ENCODE results near the gene FCMR. TPM values are rescaled to one million over a fixed set of nuclear protein-coding genes. Genes with fewer than 3 reads are reported as not detected.

FCMR gene
- total RNA-seq, 1 donor from 2014 or later, result 8.4 TPM

GRCh38 chr1:206952171-206952570 lies 30.4 kb upstream of the FCMR start:
- Mint-ChIP-seq H3K4me1 (ENCODE audit: unreplicated experiment) (no peaks in the 10 kb centered on the region), H3K27me3 (ENCODE audit: unreplicated experiment) (peaks cover 8% of the 10 kb centered on the region), H3K4me3 (ENCODE audit: unreplicated experiment) (no peak overlapping the region), H3K9me3 (ENCODE audit: unreplicated experiment) (no peaks in the 10 kb centered on the region), H3K27ac (ENCODE audit: unreplicated experiment) (no peak overlapping the region), H3K36me3 (ENCODE audit: low read depth, unreplicated experiment) (no peaks in the 10 kb centered on the region)
- no peak for TF ChIP-seq CTCF (IDR thresholded peaks at IDR 0.05; ENCODE audit: unreplicated experiment)
- DNase-seq (ENCODE audit: low spot score), result no peak

- H3K27ac Mint-ChIP-seq (ENCODE audit: unreplicated experiment), result no peak overlapping the region
- no peaks in the 10 kb centered on the region for H3K9me3 Mint-ChIP-seq (ENCODE audit: unreplicated experiment)
- no peak for DNase-seq (ENCODE audit: low spot score)
- H3K36me3 Mint-ChIP-seq (ENCODE audit: low read depth, unreplicated experiment), result no peaks in the 10 kb centered on the region
- peaks cover 7% of the 10 kb centered on the region for H3K27me3 Mint-ChIP-seq (ENCODE audit: unreplicated experiment)
- H3K4me1 Mint-ChIP-seq (ENCODE audit: unreplicated experiment), result peaks cover under 1% of the 10 kb centered on the region
- H3K4me3 Mint-ChIP-seq (ENCODE audit: unreplicated experiment), result no peak overlapping the region
- TF ChIP-seq CTCF (IDR thresholded peaks at IDR 0.05; ENCODE audit: unreplicated experiment), result no peak
Measured at GRCh38 chr1:206951318-206952100, 29.8 kb upstream of the FCMR start.

- Mint-ChIP-seq H3K4me3 (ENCODE audit: unreplicated experiment) (no peak overlapping the region), H3K27me3 (ENCODE audit: unreplicated experiment) (peaks cover 7% of the 10 kb centered on the region), H3K36me3 (ENCODE audit: low read depth, unreplicated experiment) (no peaks in the 10 kb centered on the region), H3K27ac (ENCODE audit: unreplicated experiment) (no peak overlapping the region), H3K9me3 (ENCODE audit: unreplicated experiment) (no peaks in the 10 kb centered on the region), H3K4me1 (ENCODE audit: unreplicated experiment) (peaks cover 4% of the 10 kb centered on the region)
- DNase-seq (ENCODE audit: low spot score), result no peak
- no peak for TF ChIP-seq CTCF (IDR thresholded peaks at IDR 0.05; ENCODE audit: unreplicated experiment)
Measured at GRCh38 chr1:206949641-206950040, 27.9 kb upstream of the FCMR start.

GRCh38 chr1:206949208-206949607 lies 27.5 kb upstream of the FCMR start:
- Mint-ChIP-seq H3K4me1 (ENCODE audit: unreplicated experiment) (peaks cover 4% of the 10 kb centered on the region), H3K9me3 (ENCODE audit: unreplicated experiment) (no peaks in the 10 kb centered on the region), H3K4me3 (ENCODE audit: unreplicated experiment) (no peak overlapping the region), H3K27me3 (ENCODE audit: unreplicated experiment) (peaks cover 7% of the 10 kb centered on the region), H3K27ac (ENCODE audit: unreplicated experiment) (no peak overlapping the region), H3K36me3 (ENCODE audit: low read depth, unreplicated experiment) (no peaks in the 10 kb centered on the region)
- TF ChIP-seq CTCF (IDR thresholded peaks at IDR 0.05; ENCODE audit: unreplicated experiment), result no peak
- DNase-seq (ENCODE audit: low spot score), result no peak

GRCh38 chr1:206947255-206947654 lies 25.5 kb upstream of the FCMR start:
- no peak for DNase-seq (ENCODE audit: low spot score)

More at GRCh38 chr1:206947255-206947654, 25.5 kb upstream of the FCMR start:
- no peak for TF ChIP-seq CTCF (IDR thresholded peaks at IDR 0.05; ENCODE audit: unreplicated experiment)
- Mint-ChIP-seq H3K27me3 (ENCODE audit: unreplicated experiment) (peaks cover 7% of the 10 kb centered on the region), H3K36me3 (ENCODE audit: low read depth, unreplicated experiment) (no peaks in the 10 kb centered on the region), H3K27ac (ENCODE audit: unreplicated experiment) (no peak overlapping the region), H3K9me3 (ENCODE audit: unreplicated experiment) (no peaks in the 10 kb centered on the region), H3K4me1 (ENCODE audit: unreplicated experiment) (peaks cover 4% of the 10 kb centered on the region), H3K4me3 (ENCODE audit: unreplicated experiment) (no peak overlapping the region)

Measured in endothelial cell (in vitro differentiated cells).